RWPE1 (cell line): ENCODE results near the gene PNPLA3.

Experiments used
- CTCF ChIA-PET: fragments of 350-600 bp; sonication (Branson Sonifier 250); formaldehyde crosslinking; extraction: SDS; loops from one replicate; lab custom pipeline; 2021; lab: Yijun Ruan, JAX
- POLR2A ChIA-PET: fragments of 400-600 bp; formaldehyde crosslinking; extraction: SDS; loops from one replicate; lab custom pipeline; 2020; ENCODE audit warnings: antibody characterized with exemption; ENCODE audit not compliant: low non-redundant PET; lab: Yijun Ruan, JAX
- DNase-seq: peaks from one replicate; pipeline ENCODE4 v3.0.0; 2012; ENCODE audit warnings: low spot score
- H3K27ac ChIP-seq: fragments of 450-650 bp; 2 replicates; pipeline ENCODE4 v1.5.1; 2017
- TF ChIP-seq, protein P1 (sequence below): fragments of 450-650 bp; conservative IDR thresholded peaks from 2 replicates; pipeline ENCODE4 v1.5.1; 2017; ENCODE audit warnings: low read depth, mild to moderate bottlenecking

Gene PNPLA3, protein sequence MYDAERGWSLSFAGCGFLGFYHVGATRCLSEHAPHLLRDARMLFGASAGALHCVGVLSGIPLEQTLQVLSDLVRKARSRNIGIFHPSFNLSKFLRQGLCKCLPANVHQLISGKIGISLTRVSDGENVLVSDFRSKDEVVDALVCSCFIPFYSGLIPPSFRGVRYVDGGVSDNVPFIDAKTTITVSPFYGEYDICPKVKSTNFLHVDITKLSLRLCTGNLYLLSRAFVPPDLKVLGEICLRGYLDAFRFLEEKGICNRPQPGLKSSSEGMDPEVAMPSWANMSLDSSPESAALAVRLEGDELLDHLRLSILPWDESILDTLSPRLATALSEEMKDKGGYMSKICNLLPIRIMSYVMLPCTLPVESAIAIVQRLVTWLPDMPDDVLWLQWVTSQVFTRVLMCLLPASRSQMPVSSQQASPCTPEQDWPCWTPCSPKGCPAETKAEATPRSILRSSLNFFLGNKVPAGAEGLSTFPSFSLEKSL

DNA sequence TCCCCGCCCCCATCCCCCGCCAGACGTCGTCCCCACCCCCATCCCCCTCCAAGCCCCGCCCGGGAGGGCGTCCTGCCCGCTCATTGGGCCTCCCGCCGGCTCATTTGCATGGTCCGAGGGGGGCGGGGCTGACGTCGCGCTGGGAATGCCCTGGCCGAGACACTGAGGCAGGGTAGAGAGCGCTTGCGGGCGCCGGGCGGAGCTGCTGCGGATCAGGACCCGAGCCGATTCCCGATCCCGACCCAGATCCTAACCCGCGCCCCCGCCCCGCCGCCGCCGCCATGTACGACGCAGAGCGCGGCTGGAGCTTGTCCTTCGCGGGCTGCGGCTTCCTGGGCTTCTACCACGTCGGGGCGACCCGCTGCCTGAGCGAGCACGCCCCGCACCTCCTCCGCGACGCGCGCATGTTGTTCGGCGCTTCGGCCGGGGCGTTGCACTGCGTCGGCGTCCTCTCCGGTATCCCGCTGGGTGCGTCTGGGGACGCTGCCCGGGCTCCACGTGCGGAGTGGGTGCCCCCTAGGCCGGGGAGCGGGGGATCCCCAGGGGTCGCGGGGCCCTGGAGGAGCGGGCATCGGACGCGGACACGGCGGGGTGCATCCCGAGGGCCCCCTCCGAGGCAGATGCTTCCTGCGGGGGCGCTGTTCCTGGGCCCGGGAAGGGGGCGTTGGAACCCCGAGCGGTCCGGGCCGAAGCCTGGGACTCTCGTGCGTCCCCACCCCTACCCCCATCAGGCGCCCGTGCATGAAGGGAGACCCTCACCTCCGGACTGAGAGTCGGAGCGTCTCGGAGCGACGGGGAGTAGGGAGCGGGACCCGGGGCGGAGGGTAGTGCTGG, at the start of gene PNPLA3:
PNPLA3 (plus strand) TSS at position 175 of the 834 bp plus-strand sequence; CDS start at position 282, 107 bp downstream.
- ChIA-PET POLR2A (no interaction called here), CTCF (interaction anchor here (0.6 kb wide), 1 partner anchor 774 kb away, joined by 3 read pairs; no protein-coding TSS in a partner anchor)
- peak; percentile 85 for DNase-seq
- TF ChIP-seq, protein P1, sequence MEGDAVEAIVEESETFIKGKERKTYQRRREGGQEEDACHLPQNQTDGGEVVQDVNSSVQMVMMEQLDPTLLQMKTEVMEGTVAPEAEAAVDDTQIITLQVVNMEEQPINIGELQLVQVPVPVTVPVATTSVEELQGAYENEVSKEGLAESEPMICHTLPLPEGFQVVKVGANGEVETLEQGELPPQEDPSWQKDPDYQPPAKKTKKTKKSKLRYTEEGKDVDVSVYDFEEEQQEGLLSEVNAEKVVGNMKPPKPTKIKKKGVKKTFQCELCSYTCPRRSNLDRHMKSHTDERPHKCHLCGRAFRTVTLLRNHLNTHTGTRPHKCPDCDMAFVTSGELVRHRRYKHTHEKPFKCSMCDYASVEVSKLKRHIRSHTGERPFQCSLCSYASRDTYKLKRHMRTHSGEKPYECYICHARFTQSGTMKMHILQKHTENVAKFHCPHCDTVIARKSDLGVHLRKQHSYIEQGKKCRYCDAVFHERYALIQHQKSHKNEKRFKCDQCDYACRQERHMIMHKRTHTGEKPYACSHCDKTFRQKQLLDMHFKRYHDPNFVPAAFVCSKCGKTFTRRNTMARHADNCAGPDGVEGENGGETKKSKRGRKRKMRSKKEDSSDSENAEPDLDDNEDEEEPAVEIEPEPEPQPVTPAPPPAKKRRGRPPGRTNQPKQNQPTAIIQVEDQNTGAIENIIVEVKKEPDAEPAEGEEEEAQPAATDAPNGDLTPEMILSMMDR, result no peak
- H3K27ac ChIP-seq, result peak within 1 kb of the TSS; percentile 86

DNA sequence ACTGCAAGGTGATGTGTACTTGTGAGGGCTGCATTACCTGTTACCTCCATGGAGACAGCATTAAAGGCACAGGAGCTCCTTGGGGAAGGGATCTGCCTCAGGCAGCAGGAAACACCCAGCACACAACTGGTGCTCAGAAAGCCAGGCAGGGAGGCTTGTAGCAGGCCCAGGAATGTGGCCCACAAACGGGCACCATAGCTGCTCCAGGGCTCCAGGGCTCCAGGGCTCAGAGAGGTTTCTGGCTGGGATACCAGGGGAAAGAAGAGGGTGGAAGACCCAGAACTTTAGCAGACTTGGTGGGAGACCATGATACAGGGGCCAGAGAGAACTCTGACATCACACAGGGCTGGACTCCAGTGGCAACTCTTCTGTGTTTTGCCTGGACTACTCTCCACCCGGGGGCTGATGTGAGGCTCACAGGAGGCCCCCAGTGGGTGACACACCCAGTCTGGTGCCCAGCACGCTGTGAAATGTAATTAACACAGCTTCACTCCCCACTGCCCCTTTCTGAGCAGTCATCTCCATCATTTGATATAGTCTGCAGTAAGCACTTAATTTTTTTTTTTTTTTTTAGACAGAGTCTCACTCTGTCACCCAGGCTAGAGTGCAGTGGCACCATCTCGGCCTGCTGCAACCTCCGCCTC, 46.6 kb upstream of the PNPLA3 start:
- DNase-seq, result no peak
- TF ChIP-seq, protein P1, result no peak
- H3K27ac ChIP-seq, result no peak overlapping the region
- POLR2A ChIA-PET, result no interaction called here
- CTCF ChIA-PET, result interaction anchor here (0.7 kb wide), 1 partner anchor 25 kb away, joined by 3 read pairs; no protein-coding TSS in a partner anchor

DNA sequence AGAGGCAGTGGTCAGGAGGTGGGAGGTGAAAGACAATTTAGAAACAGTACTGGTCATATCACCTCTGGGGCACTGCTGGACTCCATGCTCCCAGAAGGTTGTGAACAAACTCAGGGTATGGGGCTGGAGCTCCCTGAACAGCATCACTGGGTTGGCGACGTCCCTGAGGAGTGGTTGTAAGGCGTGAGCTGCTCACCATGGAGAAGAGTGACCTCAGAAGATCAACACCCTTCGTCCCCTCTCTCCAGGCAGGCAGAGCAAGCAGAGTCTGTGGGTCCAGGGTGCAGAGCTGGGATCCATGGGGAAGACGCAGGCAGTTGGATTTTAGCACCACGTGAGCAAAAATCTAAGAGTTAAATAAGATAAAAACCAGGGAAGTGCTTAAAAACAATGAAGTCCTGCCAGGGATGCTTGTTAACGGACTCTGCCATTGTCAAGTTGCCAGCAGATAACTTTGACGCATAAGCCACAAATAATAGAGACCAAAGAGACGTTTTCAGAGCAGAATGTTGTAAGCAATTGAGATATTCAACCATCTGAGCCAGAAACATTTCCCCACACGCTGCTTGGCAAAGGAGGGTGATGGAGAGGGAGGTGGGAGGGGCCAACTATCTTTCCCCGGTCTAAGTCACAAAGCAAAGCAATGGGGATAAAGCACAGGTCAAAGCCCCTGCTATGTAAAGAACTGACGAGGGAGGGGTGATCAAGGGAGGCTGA, 45.4 kb upstream of the PNPLA3 start:
- POLR2A ChIA-PET, result no interaction called here
- CTCF ChIA-PET, result interaction anchor here (0.8 kb wide), 1 partner anchor 66 kb away, joined by 3 read pairs; no protein-coding TSS in a partner anchor

DNA sequence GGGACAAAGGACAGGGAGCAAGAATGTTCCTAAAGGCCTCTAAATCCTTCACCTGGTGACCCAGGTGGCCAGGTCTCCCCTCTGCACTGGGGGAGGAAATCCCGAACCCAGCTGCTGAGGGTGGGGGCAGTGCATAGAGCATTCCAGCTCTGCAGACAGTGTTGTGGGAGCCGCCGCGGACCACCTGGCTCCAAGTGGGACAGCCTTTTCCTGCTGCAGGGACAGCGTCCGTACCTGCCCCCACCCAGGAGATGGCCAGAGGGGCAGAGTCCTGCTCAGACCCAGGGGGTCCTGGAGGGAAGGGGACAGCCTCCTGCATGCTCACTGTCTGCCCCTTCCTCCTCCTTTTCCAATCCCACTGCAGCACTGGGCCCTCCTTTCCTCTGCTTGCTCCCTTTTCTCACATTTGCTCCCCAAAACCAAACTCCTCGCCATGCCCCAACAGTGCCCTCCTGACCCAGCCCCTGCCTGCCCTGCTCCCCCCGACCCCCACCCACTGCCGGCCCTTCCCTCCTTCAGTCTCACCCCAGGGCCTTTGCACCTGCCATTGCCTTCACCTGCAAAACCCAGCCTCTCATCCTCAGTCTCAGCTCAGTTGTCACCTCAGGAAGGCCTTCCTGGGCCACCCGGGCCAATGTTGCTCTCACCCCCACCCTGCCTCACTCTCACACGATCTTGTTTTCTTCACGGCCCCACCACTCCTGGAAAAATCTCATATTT, 44.6 kb upstream of the PNPLA3 start:
- no peak overlapping the region for H3K27ac ChIP-seq
- POLR2A ChIA-PET, result no interaction called here
- CTCF ChIA-PET, result interaction anchor here (0.8 kb wide), 1 partner anchor 66 kb away, joined by 3 read pairs; no protein-coding TSS in a partner anchor
- TF ChIP-seq, protein P1, result no peak
- DNase-seq, result no peak

More for the DNA sequence above, 45.4 kb upstream of the PNPLA3 start:
- no peak overlapping the region for H3K27ac ChIP-seq
- TF ChIP-seq, protein P1, result no peak
- DNase-seq, result no peak

DNA sequence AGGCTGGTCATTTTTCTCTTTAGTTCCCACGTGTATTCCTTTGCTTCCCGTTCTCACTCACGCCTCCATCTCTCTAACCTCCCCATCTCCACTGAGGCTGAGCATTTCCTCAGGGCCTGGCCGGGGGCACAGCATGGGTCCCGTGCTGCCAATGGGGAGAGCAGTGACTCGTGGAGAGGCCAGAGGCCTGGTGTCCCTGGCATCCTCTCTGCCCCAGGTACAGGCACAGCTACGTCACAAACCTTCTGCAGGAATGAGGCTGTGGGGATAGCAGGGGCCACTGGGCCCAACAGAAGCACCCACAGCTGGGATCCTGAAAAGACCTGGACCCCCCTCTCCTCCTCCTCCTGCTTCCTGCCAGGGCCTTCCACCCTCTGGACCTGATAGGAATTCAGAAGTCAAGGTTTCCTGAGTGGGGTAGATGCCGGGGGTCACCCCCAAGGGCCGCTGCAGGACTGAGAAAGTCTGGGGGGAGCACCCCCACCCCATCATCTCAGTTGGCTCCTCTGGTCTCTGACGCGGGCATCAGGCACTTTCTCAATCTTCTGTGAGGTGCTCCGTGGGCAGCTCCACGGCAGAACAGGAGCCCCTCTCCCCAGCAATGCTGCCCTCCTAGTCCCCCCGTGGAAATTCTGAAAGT, 43.6 kb upstream of the PNPLA3 start:
- H3K27ac ChIP-seq, result no peak overlapping the region
- DNase-seq, result no peak
- TF ChIP-seq, protein P1, result no peak
- CTCF ChIA-PET, result no interaction called here
- POLR2A ChIA-PET, result no interaction called here
